Left renal cortex interstitium (tissue), 4 donors: ENCODE results near the gene FCER1G. TPM values are rescaled to one million over a fixed set of nuclear protein-coding genes. Genes with fewer than 3 reads are reported as not detected.

Source experiments
- DNase-seq, 4 donors: peaks; one replicate each; pipeline ENCODE4 v3.0.0-alpha.2; 2013; ENCODE audit warnings: low read depth in 4 of 4, low spot score in 2 of 4, missing footprints in 1 of 4
- polyA plus RNA-seq, 4 donors: library from polyadenylated mRNA; unstranded; fragments of 120-200 nt; gene quantifications; one replicate each; pipeline ENCODE4 v1.2.1, GENCODE V29; 2013; ENCODE audit not compliant: insufficient read length in 4 of 4

FCER1G gene
- polyA plus RNA-seq, 4 donors = 10.0 to 16.1 (median 11.8) TPM

GRCh38 chr1:161260376-161261260, 45.5 kb downstream of the FCER1G start:
- no peak for DNase-seq

- no peak for DNase-seq
These were observed 46.5 kb downstream of the FCER1G start for GRCh38 chr1:161261261-161262235.

GRCh38 chr1:161265305-161265704, 50.2 kb downstream of the FCER1G start:
- DNase-seq = no peak

GRCh38 chr1:161266202-161266601, 51.1 kb downstream of the FCER1G start:
- DNase-seq = no peak

GRCh38 chr1:161266836-161267235, 51.7 kb downstream of the FCER1G start:
- no peak for DNase-seq

GRCh38 chr1:161267321-161267720, 52.2 kb downstream of the FCER1G start:
- DNase-seq = no peak

Other genes starting within 250 kb of the FCER1G start
- 100 to 1,000 TPM in 1 of 4 donors, 10 to 100 TPM in 3; 76.1 to 101 (median 82.1) TPM for gene F11R, start 194.1 kb upstream of the FCER1G start, polyA plus RNA-seq
- gene TSTD1, start 176.3 kb upstream of the FCER1G start, polyA plus RNA-seq = 10 to 100 TPM; 52.0 to 76.1 (median 67.5) TPM
- gene USF1, start 169.3 kb upstream of the FCER1G start, polyA plus RNA-seq = 10 to 100 TPM; 55.6 to 69.0 (median 60.4) TPM
- 1 to 10 TPM; 1.8 to 2.6 (median 2.0) TPM for gene ARHGAP30, start 145.4 kb upstream of the FCER1G start, polyA plus RNA-seq
- 1 to 10 TPM; 2.1 to 4.8 (median 4.3) TPM for gene NECTIN4, start 125.7 kb upstream of the FCER1G start, polyA plus RNA-seq
- gene KLHDC9, start 116.9 kb upstream of the FCER1G start, polyA plus RNA-seq = 10 to 100 TPM; 14.9 to 21.5 (median 16.4) TPM
- gene PFDN2, start 97.3 kb upstream of the FCER1G start, polyA plus RNA-seq = 10 to 100 TPM; 71.1 to 85.7 (median 77.7) TPM
- gene NIT1, start 97.2 kb upstream of the FCER1G start, polyA plus RNA-seq = 10 to 100 TPM; 45.3 to 57.5 (median 51.8) TPM
- 10 to 100 TPM; 43.1 to 57.7 (median 48.1) TPM for gene DEDD, start 82.6 kb upstream of the FCER1G start, polyA plus RNA-seq
- 100 to 1,000 TPM; 124 to 175 (median 145) TPM for gene UFC1, start 61.3 kb upstream of the FCER1G start, polyA plus RNA-seq
- 10 to 100 TPM; 45.6 to 61.0 (median 50.3) TPM for gene USP21, start 55.8 kb upstream of the FCER1G start, polyA plus RNA-seq
- gene PPOX, start 48.9 kb upstream of the FCER1G start, polyA plus RNA-seq = 10 to 100 TPM; 34.6 to 62.0 (median 49.4) TPM
- gene B4GALT3, start 37.8 kb upstream of the FCER1G start, polyA plus RNA-seq = 10 to 100 TPM; 36.7 to 49.3 (median 41.3) TPM
- gene ADAMTS4, start 16.2 kb upstream of the FCER1G start, polyA plus RNA-seq = 1 to 10 TPM in 2 of 4 donors, under 1 TPM in 2; 0.72 to 1.6 (median 1.1) TPM
- gene NDUFS2, start 12.9 kb upstream of the FCER1G start, polyA plus RNA-seq = 100 to 1,000 TPM; 178 to 218 (median 200) TPM
- gene APOA2, start 8.3 kb downstream of the FCER1G start, polyA plus RNA-seq = 100 to 1,000 TPM in 1 of 4 donors, under 1 TPM in 1, not detected in 2; 0.43 to 120 TPM
- gene TOMM40L, start 10.8 kb downstream of the FCER1G start, polyA plus RNA-seq = 10 to 100 TPM; 12.7 to 16.9 (median 15.0) TPM
- 1 to 10 TPM; 1.9 to 4.4 (median 3.6) TPM for gene NR1I3, start 22.9 kb downstream of the FCER1G start, polyA plus RNA-seq
- gene PCP4L1, start 43.5 kb downstream of the FCER1G start, polyA plus RNA-seq = 1 to 10 TPM; 1.3 to 2.1 (median 1.4) TPM
- 1 to 10 TPM; 3.7 to 5.7 (median 4.8) TPM for gene MPZ, start 94.7 kb downstream of the FCER1G start, polyA plus RNA-seq
- gene SDHC, start 99.1 kb downstream of the FCER1G start, polyA plus RNA-seq = 100 to 1,000 TPM; 229 to 284 (median 257) TPM
- gene CFAP126, start 152.6 kb downstream of the FCER1G start, polyA plus RNA-seq = 10 to 100 TPM; 10.3 to 14.0 (median 12.5) TPM